Activated naive CD4-positive, alpha-beta T cell treated with anti-CD3 and anti-CD28 coated beads, Interleukin-2, amount 50 U/mL, for 16 hours (primary cell): ENCODE results near the gene IKZF2.
"Not testable (repeated sequence)": the region's sequence is repeated elsewhere in the genome, so short reads cannot be mapped to it uniquely, and the experiment has no call there.

ENCODE experiments used
- DNase-seq: peaks from one replicate; pipeline ENCODE4 v3.0.0-alpha.2; 2020

IKZF2 gene

GRCh38 chr2:213021971-213022899 is 129.2 kb downstream of the IKZF2 start:
- no peak for DNase-seq

GRCh38 chr2:213020913-213021312 is 130.5 kb downstream of the IKZF2 start:
- DNase-seq: not testable (repeated sequence)

GRCh38 chr2:213020268-213020667 is 131.1 kb downstream of the IKZF2 start:
- DNase-seq: no peak

- no peak for DNase-seq
Measured at GRCh38 chr2:213019368-213019767, 132.0 kb downstream of the IKZF2 start.

- no peak for DNase-seq
Measured at GRCh38 chr2:213018340-213018901, 133.0 kb downstream of the IKZF2 start.

- DNase-seq: no peak
Measured at GRCh38 chr2:213017404-213017803, 134.0 kb downstream of the IKZF2 start.

- DNase-seq: no peak
Measured at GRCh38 chr2:213016984-213017351, 134.4 kb downstream of the IKZF2 start.

- DNase-seq: no peak
Measured at GRCh38 chr2:213016166-213016983, 135.0 kb downstream of the IKZF2 start.

- no peak for DNase-seq
Measured at GRCh38 chr2:213015387-213016165, 135.8 kb downstream of the IKZF2 start.

- DNase-seq: no peak
Measured at GRCh38 chr2:213013979-213014378, 137.4 kb downstream of the IKZF2 start.

GRCh38 chr2:213011505-213011904 is 139.9 kb downstream of the IKZF2 start:
- DNase-seq: no peak

GRCh38 chr2:213010106-213010779 is 141.2 kb downstream of the IKZF2 start:
- DNase-seq: no peak

GRCh38 chr2:213007290-213007838 is 144.0 kb downstream of the IKZF2 start:
- no peak for DNase-seq

GRCh38 chr2:213004197-213004821 is 147.1 kb downstream of the IKZF2 start:
- DNase-seq: no peak

GRCh38 chr2:213002383-213002782 is 149.0 kb downstream of the IKZF2 start:
- no peak for DNase-seq

GRCh38 chr2:213001297-213001910 is 150.0 kb downstream of the IKZF2 start:
- no peak for DNase-seq

GRCh38 chr2:212998626-212999359 is 152.6 kb downstream of the IKZF2 start:
- DNase-seq: no peak

- DNase-seq: no peak
Measured at GRCh38 chr2:212997526-212998020, 153.8 kb downstream of the IKZF2 start.

GRCh38 chr2:212995920-212996319 is 155.5 kb downstream of the IKZF2 start:
- no peak for DNase-seq

GRCh38 chr2:212994976-212995375 is 156.4 kb downstream of the IKZF2 start:
- DNase-seq: no peak
